Measurements from ENCODE around the gene PTCD1.

- no peak for TF ChIP-seq CTCF (conservative IDR thresholded peaks at IDR 0.05; ENCODE audit: low read depth in 2 of 2)
- TF ChIP-seq EZH2 (IDR thresholded peaks at IDR 0.05; ENCODE audit: low read depth, unreplicated experiment) = no peak
- no peak for TF ChIP-seq REST (IDR thresholded peaks at IDR 0.05; ENCODE audit: unreplicated experiment)
- no peak for TF ChIP-seq ETS1 (IDR thresholded peaks at IDR 0.05)
- TF ChIP-seq POLR2AphosphoS5 (IDR thresholded peaks at IDR 0.05; ENCODE audit: low read depth) = no peak
These were observed 47.5 kb downstream of the PTCD1 start for GRCh38 chr7:99390941-99391602.

Data from GM23338 (cell line).